GM10266 (cell line): ENCODE results near the gene RHEB.

Experiments used
- DNase-seq: peaks from one replicate; pipeline ENCODE4 v3.0.0; 2012; ENCODE audit errors: extremely low spot score
- CTCF ChIP-seq: IDR thresholded peaks from 2 replicates; pipeline ENCODE4 v1.5.1; 2012; ENCODE audit warnings: mild to moderate bottlenecking, low read depth; ENCODE audit not compliant: control insufficient read depth, insufficient read depth; ENCODE audit errors: missing control alignments

The RHEB gene

GRCh38 chr7:151439855-151440798, 79.6 kb downstream of the RHEB start, which contains the start of gene CRYGN:
Gene CRYGN (minus strand): TSS chr7:151440141. CDS start chr7:151439917, 224 bp downstream.
- TF ChIP-seq CTCF: no peak
- no peak for DNase-seq

- no peak for DNase-seq
- no peak for TF ChIP-seq CTCF
These were observed 80.7 kb downstream of the RHEB start for GRCh38 chr7:151438864-151439601.

GRCh38 chr7:151437866-151438516, 81.7 kb downstream of the RHEB start:
- DNase-seq: no peak

GRCh38 chr7:151437159-151437553, 82.5 kb downstream of the RHEB start:
- TF ChIP-seq CTCF: no peak

More at GRCh38 chr7:151437866-151438516, 81.7 kb downstream of the RHEB start:
- no peak for TF ChIP-seq CTCF

GRCh38 chr7:151436446-151437158, 83.1 kb downstream of the RHEB start:
- no peak for TF ChIP-seq CTCF
- DNase-seq: no peak

More at GRCh38 chr7:151437159-151437553, 82.5 kb downstream of the RHEB start:
- no peak for DNase-seq

GRCh38 chr7:151435971-151436370, 83.7 kb downstream of the RHEB start:
- no peak for TF ChIP-seq CTCF
- DNase-seq: no peak
